KMS-11 (cell line): ENCODE measurements around the gene FALEC.

Source experiments
- H2AFZ ChIP-seq: fragments of 200-600 bp; sonication (generic); 2 replicates; pipeline ENCODE4 v1.6.1; 2016; ENCODE audit warnings: antibody characterized with exemption, mixed run types, low read depth
- H3K27ac ChIP-seq: fragments of 200-600 bp; sonication (generic); 2 replicates; pipeline ENCODE4 v1.6.1; 2016; ENCODE audit warnings: mild to moderate bottlenecking, mixed run types
- H3K27me3 ChIP-seq: fragments of 200-600 bp; sonication (generic); 2 replicates; pipeline ENCODE4 v1.6.1; 2017; ENCODE audit warnings: mild to moderate bottlenecking, low read depth, mixed run types, moderate library complexity; ENCODE audit not compliant: insufficient read depth
- H3K36me3 ChIP-seq: fragments of 200-600 bp; sonication (generic); 2 replicates; pipeline ENCODE4 v1.6.1; 2017; ENCODE audit warnings: mild to moderate bottlenecking, mixed run types; ENCODE audit not compliant: insufficient read depth
- H3K4me1 ChIP-seq: fragments of 200-600 bp; sonication (generic); 2 replicates; pipeline ENCODE4 v1.6.1; 2016; ENCODE audit warnings: mild to moderate bottlenecking, low read depth, mixed run types; ENCODE audit not compliant: poor library complexity, severe bottlenecking
- H3K4me2 ChIP-seq: fragments of 200-600 bp; sonication (generic); 2 replicates; pipeline ENCODE4 v1.7.0; 2016; ENCODE audit warnings: mild to moderate bottlenecking, mixed run types
- H3K4me3 ChIP-seq: fragments of 200-600 bp; sonication (generic); IDR thresholded peaks from 2 replicates; pipeline ENCODE4 v1.6.1; 2017; ENCODE audit warnings: low read depth, low read length, mixed read lengths; ENCODE audit not compliant: insufficient read depth
- H3K79me2 ChIP-seq: fragments of 200-600 bp; sonication (generic); 2 replicates; pipeline ENCODE4 v1.6.1; 2016; ENCODE audit warnings: low read depth, mixed run types; ENCODE audit not compliant: insufficient read depth
- H3K9ac ChIP-seq: fragments of 200-600 bp; sonication (generic); 2 replicates; pipeline ENCODE4 v1.6.1; 2016; ENCODE audit warnings: mild to moderate bottlenecking, mixed run types
- H4K20me1 ChIP-seq: fragments of 200-600 bp; sonication (generic); 2 replicates; pipeline ENCODE4 v1.6.1; 2016; ENCODE audit warnings: mild to moderate bottlenecking, mixed run types; ENCODE audit not compliant: insufficient read depth
- CTCF ChIP-seq: fragments of 200-600 bp; sonication (generic); conservative IDR thresholded peaks from 2 replicates; pipeline ENCODE4 v1.6.1; 2017; ENCODE audit warnings: low read depth, mild to moderate bottlenecking, antibody characterized with exemption, low read length, moderate library complexity, mixed read lengths

FALEC gene

GRCh38 chr1:150552128-150552910 lies 36.8 kb downstream of the FALEC start:
- Histone ChIP-seq H4K20me1 (no peaks in the 10 kb centered on the region), H2AFZ (no peak overlapping the region), H3K27ac (no peak overlapping the region), H3K27me3 (peaks cover 27% of the 10 kb centered on the region), H3K79me2 (no peaks in the 10 kb centered on the region), H3K4me3 (no peak overlapping the region), H3K4me1 (peaks cover 12% of the 10 kb centered on the region), H3K36me3 (no peaks in the 10 kb centered on the region), H3K9ac (no peak overlapping the region), H3K4me2 (no peak overlapping the region)
- TF ChIP-seq CTCF: no peak

- Histone ChIP-seq H4K20me1 (no peaks in the 10 kb centered on the region), H3K27ac (no peak overlapping the region), H2AFZ (no peak overlapping the region), H3K4me3 (no peak overlapping the region), H3K4me2 (no peak overlapping the region), H3K27me3 (peaks cover 27% of the 10 kb centered on the region), H3K9ac (no peak overlapping the region), H3K4me1 (peaks cover 8% of the 10 kb centered on the region), H3K79me2 (no peaks in the 10 kb centered on the region), H3K36me3 (no peaks in the 10 kb centered on the region)
- TF ChIP-seq CTCF: no peak
Measured at GRCh38 chr1:150552911-150553289, 37.3 kb downstream of the FALEC start.

- Histone ChIP-seq H3K4me1 (peaks cover 2% of the 10 kb centered on the region), H4K20me1 (no peaks in the 10 kb centered on the region), H3K4me3 (no peak overlapping the region), H3K9ac (no peak overlapping the region), H3K27me3 (peaks cover 27% of the 10 kb centered on the region), H3K27ac (no peak overlapping the region), H3K4me2 (no peak overlapping the region), H3K79me2 (no peaks in the 10 kb centered on the region), H3K36me3 (no peaks in the 10 kb centered on the region), H2AFZ (no peak overlapping the region)
- no peak for TF ChIP-seq CTCF
Measured at GRCh38 chr1:150553392-150554085, 38.0 kb downstream of the FALEC start.

GRCh38 chr1:150554086-150554452 lies 38.5 kb downstream of the FALEC start:
- H3K27ac ChIP-seq: no peak overlapping the region
- H3K4me1 ChIP-seq: no peaks in the 10 kb centered on the region
- no peak overlapping the region for H3K4me2 ChIP-seq
- H4K20me1 ChIP-seq: no peaks in the 10 kb centered on the region
- no peak overlapping the region for H3K4me3 ChIP-seq
- peaks cover 27% of the 10 kb centered on the region for H3K27me3 ChIP-seq
- no peak overlapping the region for H3K9ac ChIP-seq
- TF ChIP-seq CTCF: no peak
- no peaks in the 10 kb centered on the region for H3K36me3 ChIP-seq
- H3K79me2 ChIP-seq: no peaks in the 10 kb centered on the region
- H2AFZ ChIP-seq: no peak overlapping the region
